HL-60 (cell line): ENCODE results near the gene GDPD5.

ENCODE experiments used
- DNase-seq, 2 experiments: peaks; one replicate each; pipeline ENCODE4 v3.0.0-alpha.2; 2010 to 2020; ENCODE audit warnings: low read depth in 1 of 2, low spot score in 1 of 2
- H3K27ac ChIP-seq: fragments of 250-450 bp; sonication (Bioruptor Pico); replicated peaks from 2 replicates; pipeline ENCODE4 v1.5.1; 2020; ENCODE audit warnings: mild to moderate bottlenecking, moderate library complexity
- H3K27me3 ChIP-seq: fragments of 250-450 bp; sonication (Bioruptor Pico); 2 replicates; pipeline ENCODE4 v1.5.1; 2021; ENCODE audit warnings: mild to moderate bottlenecking, moderate library complexity; ENCODE audit not compliant: insufficient read depth, poor library complexity, severe bottlenecking
- H3K4me3 ChIP-seq: replicated peaks from 2 replicates; pipeline ENCODE4 v1.5.1; 2011; ENCODE audit warnings: mild to moderate bottlenecking, control low read depth, low read length; ENCODE audit not compliant: insufficient read depth
- CTCF ChIP-seq: IDR thresholded peaks from one replicate; pipeline ENCODE4 v1.5.1; 2011; ENCODE audit warnings: low read length, control low read depth, inconsistent platforms; ENCODE audit not compliant: insufficient read depth
- GABPA ChIP-seq: IDR thresholded peaks from 2 replicates; pipeline ENCODE4 v1.6.1; 2012; ENCODE audit warnings: low read depth
- POLR2AphosphoS5 ChIP-seq: IDR thresholded peaks from 2 replicates; pipeline ENCODE4 v1.6.1; 2012; ENCODE audit warnings: low read depth
- SPI1 ChIP-seq: IDR thresholded peaks from 2 replicates; pipeline ENCODE4 v1.6.1; 2012; ENCODE audit warnings: low read depth, mild to moderate bottlenecking, borderline replicate concordance
- TF ChIP-seq, protein P1 (sequence below): IDR thresholded peaks from 2 replicates; pipeline ENCODE4 v1.6.1; 2012; ENCODE audit warnings: low read depth; ENCODE audit not compliant: insufficient replicate concordance

GDPD5 gene

GRCh38 chr11:75520688-75521087 lies 5.1 kb downstream of the GDPD5 start:
- DNase-seq = no peak
- Histone ChIP-seq H3K27ac (no peak overlapping the region), H3K4me3 (no peak overlapping the region), H3K27me3 (peaks cover 28% of the 10 kb centered on the region)
- TF ChIP-seq, protein P1, sequence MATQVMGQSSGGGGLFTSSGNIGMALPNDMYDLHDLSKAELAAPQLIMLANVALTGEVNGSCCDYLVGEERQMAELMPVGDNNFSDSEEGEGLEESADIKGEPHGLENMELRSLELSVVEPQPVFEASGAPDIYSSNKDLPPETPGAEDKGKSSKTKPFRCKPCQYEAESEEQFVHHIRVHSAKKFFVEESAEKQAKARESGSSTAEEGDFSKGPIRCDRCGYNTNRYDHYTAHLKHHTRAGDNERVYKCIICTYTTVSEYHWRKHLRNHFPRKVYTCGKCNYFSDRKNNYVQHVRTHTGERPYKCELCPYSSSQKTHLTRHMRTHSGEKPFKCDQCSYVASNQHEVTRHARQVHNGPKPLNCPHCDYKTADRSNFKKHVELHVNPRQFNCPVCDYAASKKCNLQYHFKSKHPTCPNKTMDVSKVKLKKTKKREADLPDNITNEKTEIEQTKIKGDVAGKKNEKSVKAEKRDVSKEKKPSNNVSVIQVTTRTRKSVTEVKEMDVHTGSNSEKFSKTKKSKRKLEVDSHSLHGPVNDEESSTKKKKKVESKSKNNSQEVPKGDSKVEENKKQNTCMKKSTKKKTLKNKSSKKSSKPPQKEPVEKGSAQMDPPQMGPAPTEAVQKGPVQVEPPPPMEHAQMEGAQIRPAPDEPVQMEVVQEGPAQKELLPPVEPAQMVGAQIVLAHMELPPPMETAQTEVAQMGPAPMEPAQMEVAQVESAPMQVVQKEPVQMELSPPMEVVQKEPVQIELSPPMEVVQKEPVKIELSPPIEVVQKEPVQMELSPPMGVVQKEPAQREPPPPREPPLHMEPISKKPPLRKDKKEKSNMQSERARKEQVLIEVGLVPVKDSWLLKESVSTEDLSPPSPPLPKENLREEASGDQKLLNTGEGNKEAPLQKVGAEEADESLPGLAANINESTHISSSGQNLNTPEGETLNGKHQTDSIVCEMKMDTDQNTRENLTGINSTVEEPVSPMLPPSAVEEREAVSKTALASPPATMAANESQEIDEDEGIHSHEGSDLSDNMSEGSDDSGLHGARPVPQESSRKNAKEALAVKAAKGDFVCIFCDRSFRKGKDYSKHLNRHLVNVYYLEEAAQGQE = no peak
- TF ChIP-seq GABPA = no peak
- TF ChIP-seq SPI1 = no peak
- no peak for TF ChIP-seq CTCF
- no peak for TF ChIP-seq POLR2AphosphoS5

GRCh38 chr11:75518771-75519653 lies 6.7 kb downstream of the GDPD5 start:
- Histone ChIP-seq H3K4me3 (no peak overlapping the region), H3K27me3 (peaks cover 14% of the 10 kb centered on the region), H3K27ac (no peak overlapping the region)
- no peak for TF ChIP-seq CTCF
- no peak for TF ChIP-seq GABPA
- TF ChIP-seq POLR2AphosphoS5 = no peak
- no peak for TF ChIP-seq SPI1
- TF ChIP-seq, protein P1 = no peak
- no peak for DNase-seq

GRCh38 chr11:75518204-75518549 lies 7.6 kb downstream of the GDPD5 start:
- no peak overlapping the region for H3K27ac ChIP-seq
- H3K4me3 ChIP-seq = no peak overlapping the region
- TF ChIP-seq POLR2AphosphoS5 = no peak
- TF ChIP-seq CTCF = no peak
- TF ChIP-seq, protein P1 = no peak
- no peak for TF ChIP-seq SPI1
- TF ChIP-seq GABPA = no peak
- H3K27me3 ChIP-seq = peaks cover 6% of the 10 kb centered on the region
- DNase-seq = no peak
